Activated CD4-positive, alpha-beta T cell treated with anti-CD3 and anti-CD28 coated beads, Interleukin-2, Interleukin-4, amounts not matched to agents 100 ng/mL and 50 ng/mL, durations not matched to agents 16 hours and 8 hours (primary cell): ENCODE results near the gene TTLL12.

Experiments
- DNase-seq: peaks from one replicate; pipeline ENCODE4 v3.0.0-alpha.2; 2020; ENCODE audit warnings: low spot score

The TTLL12 gene

DNA sequence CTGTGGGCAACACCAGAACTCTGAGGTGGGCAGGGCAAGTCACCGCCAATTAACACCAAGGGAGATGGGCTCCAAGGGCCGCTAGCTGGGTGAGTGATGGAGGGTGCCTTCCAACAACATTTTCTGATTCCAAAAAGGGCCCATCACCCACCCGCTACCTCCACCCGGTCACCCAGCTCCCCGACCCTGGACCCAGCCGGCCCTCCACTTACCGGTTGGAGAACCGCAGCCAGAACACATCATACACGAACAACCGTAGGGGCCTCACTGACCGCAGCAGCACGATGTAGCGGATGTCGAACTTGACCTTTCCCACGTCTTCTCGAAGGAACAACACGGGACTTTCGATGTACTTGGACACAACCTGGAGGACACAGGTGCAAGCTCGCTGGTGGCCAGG, 14.7 kb downstream of the TTLL12 start:
- DNase-seq = no peak

DNA sequence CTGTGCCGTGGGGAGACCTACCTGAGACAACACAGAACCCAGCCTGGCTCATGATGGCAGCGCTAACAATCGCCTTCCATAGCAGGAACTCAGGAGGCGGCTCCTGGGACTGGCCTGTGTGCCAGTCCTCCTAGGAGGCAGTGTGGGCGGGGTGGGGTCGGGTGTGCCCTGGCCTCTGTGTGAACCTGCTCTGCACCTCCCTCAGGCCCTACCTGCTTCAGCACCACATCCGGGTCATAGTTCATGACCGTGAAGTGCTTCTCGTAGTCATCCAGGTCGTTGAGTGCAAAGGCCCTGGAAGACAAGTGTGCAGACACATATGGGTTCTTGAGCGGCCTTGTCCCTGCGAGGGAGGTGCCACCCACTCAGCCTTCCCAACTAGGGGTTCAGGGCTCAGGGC, 15.3 kb downstream of the TTLL12 start:
- no peak for DNase-seq

DNA sequence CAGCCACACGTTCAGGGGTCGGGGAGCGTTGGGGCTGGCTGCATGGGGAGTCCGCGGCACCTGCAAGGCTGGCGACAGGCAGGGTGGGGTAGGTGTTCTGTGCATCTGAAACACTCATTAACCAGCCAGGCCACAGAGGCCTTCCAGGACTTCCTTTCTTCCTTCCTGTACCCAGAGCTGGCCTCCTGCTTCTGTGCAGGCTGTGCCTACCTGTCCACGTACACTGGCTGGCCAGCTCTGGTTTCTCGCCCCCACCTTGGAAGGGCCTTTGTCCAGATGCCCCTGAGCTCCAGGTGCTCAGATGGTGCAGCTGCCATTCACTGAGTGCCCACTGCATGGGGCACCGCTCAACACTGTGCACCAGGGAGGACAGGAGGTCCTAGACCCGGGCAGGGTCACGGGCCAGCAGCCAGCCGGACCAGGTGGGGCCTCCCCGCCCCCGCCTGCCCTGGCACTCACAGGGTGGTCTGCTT, 15.9 kb downstream of the TTLL12 start:
- DNase-seq = no peak

DNA sequence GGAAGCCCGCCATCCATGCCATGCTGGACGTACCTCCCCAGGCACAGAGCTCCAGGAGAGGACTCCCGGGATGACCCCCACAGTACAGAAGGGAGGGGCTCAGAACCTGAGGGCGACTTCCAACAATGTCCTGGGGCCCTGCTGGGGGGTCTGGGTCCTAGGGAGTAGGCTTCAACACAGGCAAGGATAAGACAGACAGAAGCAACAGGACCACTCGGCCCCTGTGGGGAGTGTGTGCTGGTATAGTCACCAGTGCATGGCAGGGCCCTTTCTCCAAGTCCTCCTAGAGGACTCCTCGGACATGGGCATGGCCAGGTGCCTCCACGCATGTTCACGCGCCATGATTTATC, 16.8 kb downstream of the TTLL12 start:
- DNase-seq = no peak

DNA sequence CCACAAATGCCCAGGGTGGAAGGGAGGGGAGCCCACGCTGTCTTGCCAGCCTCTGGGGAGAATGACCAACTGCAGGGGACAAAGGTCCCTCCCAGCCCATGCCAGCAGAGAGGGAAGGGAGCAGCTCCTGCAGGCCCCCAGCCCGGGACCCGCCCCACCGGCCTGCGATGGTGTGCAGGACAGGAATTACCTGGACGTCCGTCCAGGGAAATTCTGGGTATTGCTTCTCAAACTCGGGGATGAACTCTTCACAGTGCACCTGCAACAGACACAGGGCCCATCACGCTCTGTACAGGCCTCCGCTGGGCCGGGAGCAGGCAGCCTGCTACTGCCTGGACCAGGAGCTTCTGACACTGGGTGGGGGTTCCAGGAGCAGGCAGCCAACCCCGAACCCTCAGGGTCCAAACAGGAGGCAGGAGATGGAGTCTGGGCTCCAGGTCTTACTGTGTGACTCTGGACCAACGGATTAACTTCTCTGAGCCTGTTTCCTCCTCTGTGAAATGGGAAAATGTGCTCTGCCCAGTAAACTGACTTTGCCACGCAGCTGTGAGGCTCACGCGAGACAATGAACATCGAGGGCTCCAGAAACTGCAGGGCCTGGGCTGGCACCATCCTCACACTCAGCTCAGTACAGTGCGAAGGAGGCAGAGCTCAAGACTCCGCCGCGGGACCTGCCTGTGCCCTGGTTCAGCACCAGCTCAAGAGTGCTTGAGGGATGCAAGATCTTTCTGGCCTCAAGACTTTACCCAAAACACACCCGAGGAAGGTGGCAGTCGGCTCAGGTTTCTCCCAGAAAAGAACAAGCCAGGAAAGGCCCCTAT, 17.4 kb downstream of the TTLL12 start:
- DNase-seq = no peak

DNA sequence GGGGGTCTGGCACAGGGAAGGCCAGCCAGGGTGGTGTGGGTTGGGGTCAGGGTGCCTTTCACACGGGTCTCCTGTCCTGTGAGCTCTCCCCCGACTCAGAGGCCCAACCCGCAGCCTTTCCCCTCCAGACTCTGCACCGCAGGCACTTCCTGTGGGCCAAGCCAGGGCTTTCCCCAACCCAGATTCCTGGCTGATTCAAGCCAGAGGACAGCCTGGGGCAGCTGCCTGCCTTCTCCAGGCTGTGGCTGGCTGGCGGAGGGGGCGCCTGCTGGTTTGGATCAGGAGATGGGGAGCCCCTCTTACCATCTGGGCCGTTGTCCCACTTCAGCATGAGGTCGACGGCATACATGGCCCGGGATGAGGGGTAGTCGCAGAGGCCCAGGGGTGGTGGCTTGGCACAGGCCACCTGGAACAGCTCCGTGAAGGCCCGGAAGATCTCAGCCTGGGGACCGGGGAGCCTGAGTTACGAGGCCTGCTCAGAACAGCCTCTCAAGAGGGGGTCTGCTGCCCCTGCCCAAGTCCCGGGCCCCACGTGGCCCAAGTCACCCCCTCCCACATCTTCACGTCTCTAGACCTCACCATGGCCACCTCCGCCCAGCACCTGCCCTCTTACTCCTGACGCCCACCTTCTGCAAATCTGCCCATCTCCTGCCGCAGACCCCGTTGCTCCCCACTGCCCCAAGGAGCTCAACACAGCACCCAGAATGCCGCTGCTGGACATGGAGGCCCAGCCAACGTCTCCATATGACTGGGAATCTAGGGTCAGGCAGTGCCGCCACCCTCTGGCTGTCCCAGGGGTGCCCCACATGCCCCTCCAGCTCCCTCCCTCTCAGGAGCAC, 18.2 kb downstream of the TTLL12 start:
- DNase-seq = no peak

DNA sequence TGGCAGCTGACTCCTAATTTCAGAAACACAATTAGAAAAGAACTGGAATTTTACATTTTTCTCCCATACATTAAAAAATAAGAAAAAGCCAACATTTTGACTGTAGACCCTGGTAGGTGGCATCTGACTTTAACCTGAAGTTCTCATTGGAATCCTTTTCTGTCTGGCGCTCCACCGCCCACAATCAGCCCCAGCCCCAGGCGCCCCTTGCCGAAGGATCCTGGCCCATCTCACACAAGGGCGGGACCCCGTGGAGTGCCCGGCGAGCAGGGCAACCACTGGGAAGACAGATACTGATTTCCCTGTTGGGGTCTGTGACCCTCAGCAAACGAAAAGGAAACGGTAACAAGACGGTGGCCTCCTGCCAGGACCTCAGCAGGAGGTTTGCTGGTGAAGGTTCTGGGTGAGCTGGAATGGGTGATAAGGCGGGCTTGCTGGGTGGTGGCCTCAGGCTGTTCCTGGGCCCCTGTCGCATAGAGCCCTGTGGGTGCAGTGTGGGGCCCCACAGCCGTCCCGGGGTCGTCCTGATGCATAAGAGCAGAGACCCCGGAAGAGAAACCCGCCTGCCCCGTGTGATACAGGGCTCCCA, 19.8 kb downstream of the TTLL12 start:
- DNase-seq = no peak

DNA sequence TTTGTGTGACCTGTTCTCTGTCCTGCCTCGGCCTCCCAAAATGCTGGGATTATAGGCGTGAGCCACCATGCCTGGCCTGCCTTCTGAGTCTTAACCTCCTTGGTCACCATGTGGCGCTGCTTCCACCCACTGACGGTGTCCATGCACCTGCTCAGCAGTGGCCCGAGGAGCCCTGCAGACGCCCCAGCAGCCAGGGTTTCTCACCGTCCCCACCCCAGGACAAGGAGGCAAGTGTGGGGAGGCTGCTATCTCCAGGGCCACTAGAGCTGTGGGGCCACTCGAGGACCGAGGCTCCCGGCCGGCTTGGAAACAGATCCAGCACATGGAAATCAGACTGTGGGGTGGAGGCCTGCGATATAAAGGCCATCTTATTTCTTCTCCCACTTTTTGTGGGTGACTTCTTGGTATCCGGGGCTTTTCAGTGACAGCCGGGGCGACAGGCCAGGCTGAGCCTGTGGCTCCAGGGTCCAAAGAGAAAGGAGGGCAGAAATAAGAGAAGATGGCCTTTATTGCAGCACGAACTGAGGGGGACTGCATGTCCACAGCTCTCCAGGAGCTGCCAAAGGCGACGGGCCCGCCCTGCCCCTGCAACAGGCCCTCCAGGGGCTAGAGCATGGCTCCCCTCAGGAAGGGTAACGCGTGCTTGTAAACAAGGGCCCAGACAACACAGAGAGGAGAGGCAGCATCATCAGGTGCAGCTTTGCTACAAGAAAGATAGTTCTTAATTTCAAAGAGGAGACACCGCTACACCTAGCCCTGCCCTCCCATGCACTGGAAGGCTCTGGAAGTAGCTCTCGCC, 20.6 kb downstream of the TTLL12 start:
- DNase-seq = no peak

DNA sequence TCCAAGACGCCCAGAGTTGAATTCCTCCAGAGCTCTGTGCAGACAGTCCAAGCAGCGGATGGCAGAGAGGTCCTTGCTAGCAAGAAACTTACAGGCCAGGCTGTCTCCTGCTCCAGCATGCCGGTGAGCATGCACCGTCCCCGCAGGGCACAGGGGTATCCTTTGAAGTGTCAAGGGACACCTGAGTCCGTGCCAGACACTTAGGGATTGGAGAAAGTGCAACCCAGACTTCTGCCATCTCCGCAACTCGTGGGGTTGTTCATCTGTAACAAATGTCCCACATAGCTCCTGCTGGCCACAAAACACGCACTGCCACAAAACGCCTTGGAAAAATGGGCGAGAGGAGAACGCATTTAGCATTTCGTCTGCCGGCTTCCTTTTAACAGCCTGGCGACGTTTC, 22.3 kb downstream of the TTLL12 start:
- no peak for DNase-seq

DNA sequence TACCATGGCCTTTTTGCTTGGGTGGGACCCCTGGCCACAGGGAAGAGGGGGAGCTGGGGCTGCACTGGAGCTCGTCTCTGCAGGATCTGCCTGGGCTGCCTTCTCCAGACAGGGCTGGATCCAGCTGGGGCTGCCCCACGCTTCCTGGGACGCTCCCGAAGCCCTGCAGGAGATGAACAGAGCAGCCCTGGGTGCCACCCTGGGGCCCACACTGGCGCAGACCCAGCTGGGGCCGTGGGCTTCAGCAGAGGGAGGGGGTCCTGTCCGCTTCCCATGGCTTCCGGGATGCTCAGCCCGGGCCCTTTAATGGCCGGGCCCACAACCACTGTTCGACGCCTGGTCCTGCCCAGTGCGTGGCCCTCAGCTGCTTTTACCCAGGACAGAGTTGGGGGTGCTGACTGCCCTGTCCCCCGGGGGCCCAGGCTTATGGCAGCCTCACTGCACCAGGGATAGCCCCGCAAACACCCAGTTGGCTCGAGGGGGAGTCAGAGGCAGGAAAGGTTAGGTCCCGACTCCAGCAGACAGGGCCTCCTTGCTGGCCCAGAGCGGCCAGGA, 23.6 kb downstream of the TTLL12 start:
- no peak for DNase-seq

DNA sequence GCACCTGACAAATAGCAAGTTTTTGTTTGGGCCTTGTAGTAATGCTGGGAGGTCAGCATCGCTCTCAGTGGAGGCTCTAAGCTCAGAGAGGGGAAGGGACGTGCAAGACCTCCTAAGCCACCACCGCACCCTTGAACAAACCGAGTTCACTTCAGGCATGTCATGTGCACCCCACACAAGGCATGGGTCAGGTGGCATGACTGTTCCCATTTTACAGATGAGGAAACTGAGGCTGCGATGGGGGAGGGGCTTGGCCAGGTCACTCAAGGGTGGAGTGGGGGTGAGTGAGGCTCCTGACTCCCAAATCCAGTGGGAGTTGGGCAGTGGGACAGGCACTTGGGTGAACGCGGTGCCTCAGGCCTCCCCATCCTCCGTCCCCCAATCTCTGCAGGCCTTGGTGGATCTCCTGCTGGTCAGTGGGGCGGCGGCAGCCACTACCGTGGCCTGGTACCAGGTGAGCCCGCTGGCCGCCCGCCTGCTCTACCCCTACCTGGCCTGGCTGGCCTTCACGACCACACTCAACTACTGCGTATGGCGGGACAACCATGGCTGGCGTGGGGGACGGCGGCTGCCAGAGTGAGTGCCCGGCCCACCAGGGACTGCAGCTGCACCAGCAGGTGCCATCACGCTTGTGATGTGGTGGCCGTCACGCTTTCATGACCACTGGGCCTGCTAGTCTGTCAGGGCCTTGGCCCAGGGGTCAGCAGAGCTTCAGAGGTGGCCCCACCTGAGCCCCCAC, 24.4 kb downstream of the TTLL12 start:
- DNase-seq = no peak

DNA sequence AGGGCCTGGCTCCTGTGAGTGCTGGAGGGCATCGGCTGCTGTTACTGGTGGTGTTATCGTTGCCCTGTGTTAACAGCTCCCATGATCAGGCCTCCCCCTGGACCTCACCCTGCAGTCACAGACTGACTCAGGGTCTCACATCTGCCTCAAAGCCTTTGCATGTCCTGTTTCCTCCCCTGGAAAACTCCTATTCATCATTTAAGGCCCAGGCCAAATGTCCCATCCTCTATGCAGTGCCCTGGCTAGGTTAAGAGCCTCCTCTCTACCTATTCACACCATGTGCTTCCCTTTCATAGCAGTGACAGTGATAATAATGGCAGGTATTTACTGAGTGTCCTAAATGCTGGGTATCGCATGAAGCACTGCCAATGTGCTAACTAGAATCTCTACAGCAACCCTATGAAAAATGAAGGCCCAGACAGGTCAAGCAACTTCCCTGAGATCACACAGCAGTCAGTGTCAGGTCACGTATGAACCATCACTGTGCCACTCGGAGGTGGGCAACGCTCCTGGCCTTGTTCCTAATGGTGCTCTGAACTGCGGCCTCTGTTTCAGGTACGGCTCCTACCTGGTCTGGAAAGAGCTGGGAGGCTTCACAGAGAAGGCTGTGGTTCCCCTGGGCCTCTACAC, 26.3 kb downstream of the TTLL12 start:
- no peak for DNase-seq

DNA sequence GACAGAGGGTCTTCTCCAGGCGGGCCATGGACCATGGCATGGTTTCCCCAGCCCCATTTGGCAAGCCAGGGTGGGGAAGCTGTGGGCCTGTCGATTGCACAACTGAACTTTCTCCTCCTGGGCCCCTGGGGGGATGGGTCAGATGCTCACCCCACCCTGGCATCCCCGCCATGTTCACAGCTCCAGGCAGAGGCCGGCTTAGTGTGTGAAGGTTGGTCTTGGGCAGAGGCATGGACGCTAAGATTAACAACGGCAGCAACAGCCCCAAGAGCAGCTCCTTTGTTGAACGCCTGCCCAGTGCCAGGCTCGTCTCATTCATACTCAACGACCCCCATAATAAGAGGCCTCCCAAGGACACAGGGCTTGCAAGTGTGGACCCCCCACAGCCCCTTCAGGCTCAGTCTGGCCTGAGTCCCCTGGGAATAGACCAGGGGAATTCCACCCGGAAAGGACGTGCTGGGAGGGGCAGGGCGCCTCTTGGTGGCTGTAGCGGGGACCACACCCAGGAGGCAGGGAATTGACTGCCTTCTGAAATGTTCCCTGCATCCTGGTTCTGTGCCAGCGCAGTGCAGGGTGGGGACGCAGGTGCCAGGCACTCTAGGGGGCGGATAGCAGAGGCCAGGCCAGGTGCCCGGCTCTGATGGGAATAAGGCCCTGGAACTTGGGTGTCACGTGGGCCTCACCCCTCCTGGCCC, 27.3 kb downstream of the TTLL12 start:
- DNase-seq = no peak

DNA sequence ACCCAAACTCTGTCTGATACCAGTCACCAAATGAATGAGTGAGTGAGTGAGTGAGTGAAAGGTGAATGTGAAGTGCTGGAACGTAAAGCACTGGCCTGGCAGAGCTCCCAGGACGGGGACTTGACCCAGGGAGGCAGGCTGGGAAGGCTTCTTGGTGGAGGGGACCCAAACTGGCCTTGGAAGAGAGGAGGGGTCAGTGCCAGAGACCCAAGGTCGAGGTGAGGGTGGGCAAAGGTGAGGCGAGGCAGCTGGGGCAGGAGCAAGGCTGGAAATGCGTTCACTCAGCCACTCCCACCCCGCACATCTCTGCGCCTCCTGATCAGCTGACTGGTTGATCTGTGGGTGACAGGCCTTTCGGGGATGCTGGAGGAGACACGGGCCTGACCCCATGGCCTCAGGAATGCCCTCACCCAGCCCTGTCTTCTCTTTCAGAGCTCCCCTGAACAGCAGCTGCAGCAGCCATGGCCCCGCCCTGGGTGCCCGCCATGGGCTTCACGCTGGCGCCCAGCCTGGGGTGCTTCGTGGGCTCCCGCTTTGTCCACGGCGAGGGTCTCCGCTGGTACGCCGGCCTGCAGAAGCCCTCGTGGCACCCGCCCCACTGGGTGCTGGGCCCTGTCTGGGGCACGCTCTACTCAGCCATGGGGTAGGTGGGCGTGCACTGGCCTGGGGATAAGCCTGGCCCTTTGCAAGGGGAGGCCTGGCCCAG, 28.0 kb downstream of the TTLL12 start:
- DNase-seq = no peak

DNA sequence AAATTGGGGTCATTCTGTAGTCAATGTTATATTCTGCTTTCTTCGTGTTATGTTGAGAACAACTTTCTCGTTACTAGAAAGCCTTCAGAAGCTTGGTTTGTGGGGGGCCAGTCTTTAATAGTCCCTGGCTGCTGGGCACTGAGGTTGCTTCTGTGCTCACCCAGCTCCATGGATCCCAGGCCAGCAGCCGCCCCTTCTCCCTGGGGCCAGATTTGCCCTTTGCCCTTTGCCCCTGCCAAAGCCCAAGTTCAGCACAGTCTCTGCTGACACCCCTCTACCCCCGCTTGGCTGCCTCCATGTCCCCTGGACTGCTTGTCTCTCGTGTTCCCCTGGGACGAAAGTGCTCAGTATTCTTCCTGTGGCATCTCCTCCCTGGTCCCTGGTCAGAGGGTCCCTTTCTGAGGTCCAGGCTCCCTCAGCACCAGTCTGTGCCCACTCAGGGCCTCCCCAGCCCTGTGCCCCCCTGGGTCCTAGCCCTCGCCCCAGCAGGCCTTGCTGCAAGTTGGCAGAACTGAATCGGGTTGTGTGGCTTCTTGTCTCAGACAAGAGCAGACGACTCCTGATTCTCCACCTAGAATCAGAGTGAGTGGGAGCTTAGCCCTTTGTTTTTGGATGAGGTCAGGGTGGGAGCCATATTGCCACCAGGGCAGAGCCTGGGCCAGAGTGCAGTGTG, 28.9 kb downstream of the TTLL12 start:
- no peak for DNase-seq

DNA sequence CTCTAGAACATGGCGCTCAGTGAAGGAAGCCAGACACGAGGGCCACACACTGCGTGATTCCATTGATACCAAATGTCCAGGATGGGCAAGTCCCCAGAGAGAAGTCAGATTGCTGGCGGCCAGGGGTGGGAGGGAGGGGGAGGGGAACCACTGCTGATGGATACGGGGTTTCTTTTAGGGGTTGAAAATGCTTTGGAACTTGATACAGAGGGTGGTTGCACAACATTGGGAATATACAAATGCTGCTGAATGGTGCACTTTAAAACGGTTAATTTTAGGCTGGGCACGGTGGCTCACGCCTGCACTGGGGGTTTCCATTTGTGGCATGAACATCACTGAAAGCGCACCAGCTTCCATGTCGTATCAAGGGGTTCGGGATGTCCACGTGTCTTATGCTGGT, 30.5 kb downstream of the TTLL12 start:
- no peak for DNase-seq

DNA sequence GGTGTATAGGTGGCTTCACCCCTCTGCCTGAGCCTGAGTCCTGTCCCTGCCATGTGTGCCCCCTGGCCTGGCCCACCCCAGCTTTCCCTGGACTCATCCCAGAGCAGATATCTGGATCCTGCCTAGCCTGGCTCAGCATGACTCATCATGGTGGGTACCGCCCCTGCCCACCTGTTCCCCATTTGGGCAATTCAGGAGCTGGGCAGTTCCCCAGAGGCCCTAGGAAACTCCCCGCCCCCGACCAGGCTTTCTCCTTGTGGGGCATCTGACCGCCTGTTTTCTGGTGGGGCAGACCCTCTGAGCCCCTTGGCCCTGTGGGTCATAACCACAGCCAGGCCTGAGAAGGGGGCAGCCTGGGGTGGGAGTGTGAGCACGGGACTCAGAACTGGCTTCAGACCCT, 31.1 kb downstream of the TTLL12 start:
- no peak for DNase-seq

DNA sequence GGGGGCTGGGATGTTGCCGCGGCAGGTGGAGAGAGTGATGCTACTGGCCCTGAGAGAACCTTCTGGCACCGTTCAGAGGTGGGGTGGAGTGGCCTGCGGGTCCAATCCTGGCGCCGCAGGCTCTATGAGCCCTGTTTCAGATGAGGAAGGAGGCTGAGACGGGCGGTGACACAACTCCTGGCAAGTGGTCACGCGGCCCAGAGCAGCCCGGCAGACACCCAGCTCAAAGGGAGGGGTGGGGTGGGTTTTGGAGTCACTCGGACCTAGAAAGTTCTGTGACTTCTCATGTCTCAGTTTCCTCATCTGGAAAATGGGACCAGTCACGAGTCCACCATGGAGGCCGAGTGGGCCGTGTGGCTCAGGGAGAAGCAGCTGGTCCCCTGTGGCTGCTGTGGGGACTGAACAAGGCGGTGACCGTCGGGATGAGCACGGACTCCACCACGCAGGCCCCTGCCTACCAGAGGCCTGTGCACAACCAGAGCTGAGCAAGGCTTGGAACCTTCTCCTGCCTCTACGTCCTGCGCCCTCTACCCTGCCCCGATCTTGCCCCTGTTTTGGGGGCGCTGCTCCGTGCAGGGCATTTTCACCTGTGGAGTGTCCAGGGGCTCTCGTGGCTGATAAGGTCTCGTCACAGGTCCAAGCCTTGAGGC, 31.9 kb downstream of the TTLL12 start:
- DNase-seq = no peak
